NCI-H524 treated with DMSO at 0.1 percent for 48 hours (cell line): Measurements from ENCODE around the gene ANXA6.

Source experiments
- DNase-seq: peaks from one replicate; lab custom pipeline; 2025; lab: John Stamatoyannopoulos, UW

ANXA6 gene

GRCh38 chr5:151098768-151099121 is 58.8 kb downstream of the ANXA6 start:
- no peak for DNase-seq

- no peak for DNase-seq
Measured at GRCh38 chr5:151097820-151098767, 59.5 kb downstream of the ANXA6 start.

DNA sequence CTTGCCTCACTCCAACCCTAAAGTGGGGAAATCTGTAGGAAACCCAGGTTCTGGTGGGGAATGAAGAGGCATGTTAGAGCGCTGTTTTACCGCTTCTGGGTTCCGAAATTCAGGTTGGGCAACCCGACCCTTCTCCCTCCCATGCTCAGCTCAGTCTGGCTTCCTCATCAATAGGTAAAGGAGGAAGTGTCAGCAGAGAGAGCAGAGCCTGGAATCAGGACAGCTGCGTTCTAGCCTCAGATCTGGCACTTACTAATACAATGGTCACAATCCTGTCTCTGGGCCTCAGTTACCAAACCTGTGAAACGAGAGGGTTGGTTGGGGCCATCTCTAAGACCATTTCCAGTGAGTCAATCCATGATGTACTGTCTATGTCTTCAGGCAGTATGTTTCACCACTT is 60.5 kb downstream of the ANXA6 start:
- no peak for DNase-seq

- DNase-seq, result no peak
Measured at GRCh38 chr5:151096001-151096373, 61.6 kb downstream of the ANXA6 start.

- peak; percentile 33 for DNase-seq
Measured at GRCh38 chr5:151095341-151096000, 62.1 kb downstream of the ANXA6 start.

DNA sequence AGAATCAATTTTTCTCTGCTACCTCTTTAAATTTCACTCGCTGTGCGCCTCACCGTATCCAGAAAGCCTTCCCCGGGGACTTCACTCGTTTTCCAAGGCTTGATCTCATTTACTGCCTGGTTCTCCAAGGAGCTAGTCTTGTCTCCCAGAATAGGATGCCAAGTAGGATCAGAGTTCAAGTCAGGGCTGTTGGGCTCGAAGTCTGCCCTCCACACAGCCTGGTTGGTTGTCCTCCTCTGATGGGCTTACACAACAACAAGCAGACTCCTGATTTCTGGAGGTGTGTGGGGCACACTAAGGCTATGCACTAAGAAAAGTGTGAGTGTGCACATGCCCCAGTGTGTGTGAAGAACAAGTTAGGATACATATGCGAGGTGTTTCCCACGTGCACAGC is 62.7 kb downstream of the ANXA6 start:
- DNase-seq, result no peak

DNA sequence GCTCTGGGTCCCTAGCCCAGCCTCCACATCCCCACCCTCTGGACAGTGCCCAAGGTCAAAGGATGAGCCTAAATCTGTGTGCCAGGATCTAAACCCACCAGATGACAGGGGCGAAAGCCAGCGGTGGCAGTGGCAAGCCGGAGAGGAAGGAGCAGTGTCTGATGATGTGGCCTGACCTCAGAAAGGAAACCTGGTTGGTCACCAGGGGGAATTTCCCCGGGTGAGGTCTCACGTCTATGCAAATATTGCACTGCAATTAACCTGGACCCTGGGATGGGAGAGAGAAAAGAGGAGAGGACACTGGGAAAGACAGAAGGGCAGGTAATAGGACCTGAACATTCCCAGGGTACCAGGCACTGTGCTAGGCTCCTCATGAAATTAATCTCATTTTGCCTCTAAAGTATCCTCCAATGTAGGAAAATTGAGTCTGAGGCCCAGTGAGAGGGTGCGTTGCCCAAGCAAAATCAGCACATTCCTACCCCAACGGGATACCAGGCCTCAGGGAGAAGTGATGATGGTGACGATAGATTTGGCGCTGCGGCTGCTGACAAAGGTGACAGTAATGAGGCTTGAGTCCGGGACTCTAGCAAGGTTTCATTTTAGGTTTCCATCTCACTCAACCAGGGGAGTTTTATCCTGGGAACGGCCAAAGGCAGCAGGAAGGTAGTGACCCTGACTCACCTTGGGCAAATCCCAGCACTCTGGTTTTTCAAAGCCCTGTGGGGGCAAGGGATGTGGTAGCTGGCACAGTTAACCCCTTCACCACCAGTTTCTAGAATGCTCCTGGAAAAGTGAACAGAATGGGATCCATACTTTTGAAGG is 63.3 kb downstream of the ANXA6 start:
- DNase-seq, result no peak

GRCh38 chr5:151093476-151093889 is 64.1 kb downstream of the ANXA6 start:
- no peak for DNase-seq

DNA sequence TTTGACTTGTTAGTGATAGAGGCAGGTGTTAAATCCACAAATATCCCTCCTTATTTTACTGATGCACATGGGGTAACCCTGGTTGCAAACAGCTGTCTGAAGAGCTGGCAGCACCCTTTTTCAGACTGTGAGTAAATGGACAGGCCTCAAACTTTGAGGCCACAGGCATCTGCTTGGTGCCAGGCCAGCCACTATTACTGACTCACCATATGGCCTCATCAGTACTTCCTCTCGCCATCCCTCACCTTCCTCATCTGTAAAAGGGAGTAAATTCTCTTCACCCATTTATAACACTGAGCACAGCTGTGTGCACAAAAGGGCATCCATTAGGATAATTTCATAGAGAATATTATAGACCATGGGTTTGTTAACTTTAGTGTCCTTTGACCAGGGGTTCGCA is 64.8 kb downstream of the ANXA6 start:
- DNase-seq, result no peak

DNA sequence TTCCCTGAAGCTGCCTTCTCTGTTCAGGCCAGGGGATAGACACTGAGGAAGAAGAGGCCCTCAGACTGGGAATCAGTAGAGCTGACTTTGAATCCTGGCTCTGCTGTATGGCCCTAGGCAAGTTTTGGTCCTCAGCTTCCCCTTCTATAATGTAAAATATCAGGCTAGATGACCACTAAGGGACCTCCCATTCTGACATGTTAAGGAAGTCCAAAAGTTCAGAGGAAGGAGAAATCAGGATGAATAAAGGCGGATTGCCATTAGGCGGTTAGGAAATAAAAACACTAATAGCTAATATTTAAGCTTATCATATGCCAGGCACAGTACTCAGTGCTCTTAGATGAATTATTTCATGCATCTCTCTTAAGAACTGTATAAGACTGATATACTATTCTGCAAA is 67.9 kb downstream of the ANXA6 start:
- no peak for DNase-seq

- no peak for DNase-seq
Measured at GRCh38 chr5:151088986-151089385, 68.6 kb downstream of the ANXA6 start.

DNA sequence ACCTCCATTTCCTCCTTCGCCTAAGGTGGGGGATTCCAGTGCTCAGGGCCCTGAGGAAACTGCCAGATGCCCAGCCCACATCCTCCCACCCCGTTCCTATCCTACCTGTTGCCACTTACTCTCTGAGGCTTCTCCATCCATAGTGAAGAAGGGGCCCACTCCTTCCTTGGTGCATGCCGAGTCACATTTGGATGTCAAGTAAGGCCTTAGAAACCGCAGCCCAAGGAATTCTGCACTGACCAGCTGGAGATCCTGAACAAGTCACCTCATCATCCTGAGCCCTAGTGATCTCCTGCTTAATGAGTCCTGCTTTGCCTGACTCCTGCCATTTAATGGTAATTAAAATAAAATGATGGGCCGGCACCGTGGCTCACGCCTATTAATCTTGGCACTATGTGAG is 70.1 kb downstream of the ANXA6 start:
- no peak for DNase-seq

DNA sequence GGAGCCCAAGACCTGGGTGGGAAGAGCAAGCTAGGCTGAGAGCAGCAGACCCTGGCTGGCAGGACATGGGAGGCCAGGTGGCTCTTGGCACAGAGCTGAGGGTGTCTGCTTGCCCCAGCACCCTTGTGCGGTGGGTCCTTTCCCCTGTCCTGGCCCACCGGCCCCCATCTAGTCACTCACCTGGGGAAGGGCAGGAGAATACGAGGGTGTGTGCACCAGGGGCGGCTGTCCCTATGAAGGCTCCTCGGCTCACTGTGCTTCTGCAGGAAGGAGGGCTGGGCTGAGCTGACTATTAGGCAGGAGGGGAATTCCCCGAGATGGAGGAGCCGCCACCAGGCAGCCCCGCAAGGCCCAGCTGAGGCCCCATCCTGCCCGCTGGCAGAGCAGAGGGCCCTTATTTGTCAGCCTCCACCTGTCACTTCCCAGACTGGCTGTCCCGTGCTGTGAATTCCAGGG is 70.6 kb downstream of the ANXA6 start:
- DNase-seq, result no peak

- DNase-seq, result no peak
Measured at GRCh38 chr5:151086192-151086869, 71.2 kb downstream of the ANXA6 start.

DNA sequence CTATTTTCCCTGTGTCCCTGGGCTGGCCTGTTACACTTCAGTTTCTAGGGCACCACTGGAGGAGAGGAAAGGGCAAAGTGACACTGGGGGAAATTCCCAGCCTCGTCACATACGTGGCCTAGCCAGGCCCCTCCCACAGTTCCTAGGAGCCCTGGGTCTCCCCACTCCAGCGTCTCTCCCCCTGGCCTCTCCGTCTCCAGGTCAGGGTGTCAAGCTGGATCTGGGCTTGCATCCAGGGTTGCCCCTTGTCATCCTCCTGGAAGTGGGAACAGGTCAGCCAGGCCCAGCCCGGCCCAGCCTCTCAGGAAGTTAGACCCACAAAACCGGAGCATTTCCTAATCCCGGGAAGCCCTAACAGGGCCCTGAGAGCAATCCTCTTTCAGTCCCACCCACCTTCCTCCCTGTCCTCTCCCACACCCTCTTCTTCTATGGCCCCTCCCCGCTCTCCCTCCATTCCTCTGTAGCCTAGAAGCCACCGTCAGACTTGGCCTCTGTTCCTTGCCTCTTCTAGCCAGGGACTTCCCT is 72.0 kb downstream of the ANXA6 start:
- DNase-seq, result no peak

DNA sequence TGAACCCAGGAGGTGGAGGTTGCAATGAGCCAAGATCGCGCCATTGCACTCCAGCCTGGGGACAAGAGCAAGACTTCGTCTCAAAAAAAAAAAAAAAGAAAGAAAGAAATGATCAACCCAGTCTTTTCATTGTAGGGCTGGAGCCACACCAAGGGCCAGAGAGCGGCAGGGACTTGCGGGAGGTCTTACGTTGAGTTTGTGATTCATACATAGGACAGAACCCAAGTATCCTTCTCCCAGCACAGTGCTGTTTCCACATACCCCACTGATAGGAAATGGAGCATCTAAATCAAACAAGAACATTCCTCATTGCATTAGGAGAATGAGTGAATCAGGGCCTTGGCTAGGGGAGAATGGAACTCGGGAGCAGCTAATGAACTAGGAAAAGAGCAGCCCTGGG is 73.2 kb downstream of the ANXA6 start:
- DNase-seq, result no peak

- DNase-seq, result no peak
Measured at GRCh38 chr5:151083081-151083676, 74.4 kb downstream of the ANXA6 start.

DNA sequence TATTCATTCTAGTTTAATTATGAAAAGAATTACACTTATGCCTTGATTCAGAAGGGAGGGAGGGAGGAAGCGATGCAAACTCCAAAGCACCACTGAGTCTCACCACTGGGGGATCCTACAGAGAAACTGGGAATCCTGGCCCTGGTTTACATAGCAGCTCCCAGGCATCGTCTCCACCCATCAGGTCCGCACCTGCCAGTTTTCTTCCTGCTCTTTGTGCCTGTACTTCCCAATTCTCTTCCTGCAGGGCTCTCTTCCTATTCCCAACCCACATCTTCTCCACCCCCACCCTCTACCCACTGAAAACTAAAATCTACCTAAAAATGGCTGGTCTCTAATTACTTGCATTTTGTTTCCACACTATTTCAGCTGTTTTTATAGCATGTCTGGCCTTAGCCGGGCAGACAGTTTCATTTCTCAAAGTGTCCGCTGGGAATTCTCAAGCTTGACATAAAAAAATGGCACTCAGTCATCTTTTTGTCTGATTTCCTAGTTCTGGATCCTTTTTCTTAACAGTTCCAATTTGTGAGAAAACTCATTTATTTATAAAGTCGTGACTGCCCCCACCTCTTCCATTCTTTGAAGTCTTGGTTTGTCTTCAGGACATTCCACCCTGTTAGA is 75.2 kb downstream of the ANXA6 start:
- DNase-seq, result no peak

DNA sequence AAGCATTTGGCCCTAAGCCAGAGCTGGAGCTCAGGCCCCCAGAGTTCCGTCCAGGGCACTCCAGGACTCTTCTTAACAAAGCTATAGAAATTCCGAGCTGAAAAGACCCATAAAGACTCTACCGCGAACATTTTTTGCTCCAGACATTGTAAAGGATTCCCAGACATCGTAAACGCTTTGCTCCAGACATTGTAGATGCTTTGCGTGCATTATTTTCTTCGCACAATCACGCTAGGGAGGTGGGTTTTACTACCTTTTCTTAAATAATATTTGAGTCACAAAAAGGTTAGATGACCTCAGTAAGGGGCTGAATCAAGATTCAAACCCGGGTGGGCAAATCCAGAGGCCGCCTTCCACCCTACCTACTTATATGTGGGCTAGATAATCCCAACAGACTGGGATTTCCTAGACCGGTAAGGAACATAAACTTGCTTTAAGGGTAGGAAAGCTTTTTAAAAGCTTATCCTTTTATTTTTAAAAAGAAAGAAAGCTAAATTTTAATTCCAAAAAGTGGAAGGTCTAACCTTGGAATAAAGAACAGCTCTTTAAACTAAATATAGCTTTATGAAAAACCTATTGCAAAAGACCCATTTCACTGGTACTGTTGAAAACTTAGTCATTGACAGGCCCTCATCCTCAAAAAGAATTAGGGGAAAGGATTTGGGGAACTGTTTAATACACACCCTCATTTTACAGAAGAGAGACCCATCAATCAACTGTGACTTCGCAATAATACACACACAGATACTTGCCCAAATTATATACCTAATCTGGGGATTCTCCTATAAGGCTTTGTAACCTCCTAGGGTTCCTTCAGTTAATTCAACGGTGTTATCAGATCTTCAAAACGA is 75.9 kb downstream of the ANXA6 start:
- DNase-seq, result no peak
